H9 (cell line): ENCODE data around the gene CD248. TPM values are rescaled to one million over a fixed set of nuclear protein-coding genes. Genes with fewer than 3 reads are reported as not detected.
A peak's percentile ranks its signal among the peaks of the same experiment; 100 is the strongest.

ENCODE experiments used
- DNase-seq: peaks from one replicate; pipeline ENCODE4 v3.0.0-alpha.2; 2017
- H2AFZ ChIP-seq: one replicate; pipeline ENCODE4 v1.6.1; 2013; ENCODE audit warnings: mild to moderate bottlenecking, low read length, control low read depth, moderate library complexity
- H2AK5ac ChIP-seq: 2 replicates; pipeline ENCODE4 v1.6.1; 2013; ENCODE audit warnings: low read length, control low read depth, mixed read lengths; ENCODE audit not compliant: insufficient read length
- H2BK120ac ChIP-seq: one replicate; pipeline ENCODE4 v1.6.1; 2013; ENCODE audit warnings: low read depth, mild to moderate bottlenecking, low read length, control low read depth, inconsistent platforms; ENCODE audit not compliant: poor library complexity, severe bottlenecking
- H2BK12ac ChIP-seq: 2 replicates; pipeline ENCODE4 v1.6.1; 2013; ENCODE audit warnings: low read length, control low read depth, mixed read lengths, low read depth; ENCODE audit not compliant: insufficient read length
- H2BK15ac ChIP-seq: 2 replicates; pipeline ENCODE4 v1.6.1; 2013; ENCODE audit warnings: low read depth, low read length, control low read depth
- H2BK20ac ChIP-seq: one replicate; pipeline ENCODE4 v1.6.1; 2013; ENCODE audit warnings: low read depth, mild to moderate bottlenecking, low read length, control low read depth, inconsistent platforms; ENCODE audit not compliant: poor library complexity, severe bottlenecking
- H2BK5ac ChIP-seq: 2 replicates; pipeline ENCODE4 v1.6.1; 2013; ENCODE audit warnings: low read length, control low read depth, mixed read lengths; ENCODE audit not compliant: insufficient read length
- H3K14ac ChIP-seq: 2 replicates; pipeline ENCODE4 v1.6.1; 2013; ENCODE audit warnings: low read length, control low read depth; ENCODE audit not compliant: insufficient read depth
- H3K18ac ChIP-seq: 2 replicates; pipeline ENCODE4 v1.6.1; 2013; ENCODE audit warnings: low read depth, mild to moderate bottlenecking, mixed read lengths, low read length, control low read depth; ENCODE audit not compliant: insufficient read length
- H3K23ac ChIP-seq: 2 replicates; pipeline ENCODE4 v1.6.1; 2013; ENCODE audit warnings: low read length, control low read depth, mixed read lengths, low read depth; ENCODE audit not compliant: insufficient read length
- H3K23me2 ChIP-seq: 2 replicates; pipeline ENCODE4 v1.6.1; 2013; ENCODE audit warnings: low read depth, mild to moderate bottlenecking, mixed read lengths, low read length, control low read depth; ENCODE audit not compliant: insufficient read length, poor library complexity, severe bottlenecking
- H3K27ac ChIP-seq: 2 replicates; pipeline ENCODE4 v1.5.1; 2013; ENCODE audit warnings: low read length, control low read depth, mixed read lengths, low read depth; ENCODE audit not compliant: insufficient read length
- H3K27me3 ChIP-seq: 2 replicates; pipeline ENCODE4 v1.6.1; 2013; ENCODE audit warnings: low read length, control low read depth, inconsistent platforms; ENCODE audit not compliant: insufficient read depth
- H3K4ac ChIP-seq: 2 replicates; pipeline ENCODE4 v1.6.1; 2013; ENCODE audit warnings: low read depth, mild to moderate bottlenecking, control low read depth, inconsistent platforms, low read length, moderate library complexity
- H3K4me1 ChIP-seq: 2 replicates; pipeline ENCODE4 v1.6.1; 2013; ENCODE audit warnings: low read length, control low read depth, inconsistent platforms; ENCODE audit not compliant: insufficient read depth
- H3K4me2 ChIP-seq: 2 replicates; pipeline ENCODE4 v1.6.1; 2013; ENCODE audit warnings: low read length, control low read depth, mixed read lengths; ENCODE audit not compliant: insufficient read length, insufficient read depth
- H3K56ac ChIP-seq: 2 replicates; pipeline ENCODE4 v1.6.1; 2013; ENCODE audit warnings: low read depth, mild to moderate bottlenecking, mixed read lengths, low read length, control low read depth; ENCODE audit not compliant: insufficient read length
- H3K79me1 ChIP-seq: 2 replicates; pipeline ENCODE4 v1.6.1; 2013; ENCODE audit warnings: low read depth, mild to moderate bottlenecking, moderate library complexity, low read length, control low read depth, inconsistent platforms; ENCODE audit not compliant: insufficient read depth, poor library complexity, severe bottlenecking
- H3K79me2 ChIP-seq: 2 replicates; pipeline ENCODE4 v1.6.1; 2013; ENCODE audit warnings: low read length, control low read depth, inconsistent platforms; ENCODE audit not compliant: insufficient read depth
- H3K9ac ChIP-seq: 2 replicates; pipeline ENCODE4 v1.6.1; 2013; ENCODE audit warnings: low read length, control low read depth, mixed read lengths; ENCODE audit not compliant: insufficient read length; ENCODE audit errors: extremely low read depth
- H3K9me3 ChIP-seq: one replicate; pipeline ENCODE4 v1.6.1; 2013; ENCODE audit warnings: low read depth, low read length, inconsistent platforms; ENCODE audit not compliant: control insufficient read depth
- H3T11ph ChIP-seq: one replicate; pipeline ENCODE4 v1.6.1; 2013; ENCODE audit warnings: mild to moderate bottlenecking, low read length, control low read depth, inconsistent platforms
- H4K20me1 ChIP-seq: one replicate; pipeline ENCODE4 v1.6.1; 2013; ENCODE audit not compliant: control insufficient read depth, insufficient read length, insufficient read depth
- H4K5ac ChIP-seq: 2 replicates; pipeline ENCODE4 v1.6.1; 2013; ENCODE audit warnings: low read depth, mild to moderate bottlenecking, mixed read lengths, low read length, control low read depth; ENCODE audit not compliant: insufficient read length
- H4K8ac ChIP-seq: replicated peaks from 2 replicates; pipeline ENCODE4 v1.6.1; 2013; ENCODE audit warnings: low read length, control low read depth, mixed read lengths, low read depth; ENCODE audit not compliant: insufficient read length
- H4K91ac ChIP-seq: 2 replicates; pipeline ENCODE4 v1.6.1; 2013; ENCODE audit warnings: low read depth, mild to moderate bottlenecking, moderate library complexity, mixed read lengths, low read length, control low read depth; ENCODE audit not compliant: insufficient read length
- H3K27ac Mint-ChIP-seq, 3 experiments: 2 replicates in 2 of 3; 3 replicates in 1 of 3; pipeline ENCODE4 v1.8.0; 2020 to 2021; ENCODE audit warnings: mixed read lengths in 3 of 3, mild to moderate bottlenecking in 1 of 3, moderate library complexity in 1 of 3
- H3K27me3 Mint-ChIP-seq: 2 replicates; pipeline ENCODE4 v1.8.0; 2021; ENCODE audit warnings: low read depth, mild to moderate bottlenecking, moderate library complexity, mixed read lengths
- H3K36me3 Mint-ChIP-seq, 3 experiments: 2 replicates in 2 of 3; 3 replicates in 1 of 3; pipeline ENCODE4 v1.8.0; 2020 to 2021; ENCODE audit warnings: low read depth in 3 of 3, mixed read lengths in 3 of 3; ENCODE audit not compliant: insufficient read depth in 1 of 3
- H3K4me1 Mint-ChIP-seq, 2 experiments: 2 replicates each; pipeline ENCODE4 v1.8.0; 2020; ENCODE audit warnings: mixed read lengths in 2 of 2
- H3K4me3 Mint-ChIP-seq, 2 experiments: 2 replicates in 1 of 2; 3 replicates in 1 of 2; pipeline ENCODE4 v1.8.0; 2020 to 2021; ENCODE audit warnings: mild to moderate bottlenecking in 2 of 2, mixed read lengths in 2 of 2, moderate library complexity in 1 of 2
- H3K9me3 Mint-ChIP-seq, 2 experiments: 2 replicates in 1 of 2; 3 replicates in 1 of 2; pipeline ENCODE4 v1.8.0; 2020; ENCODE audit warnings: mild to moderate bottlenecking in 2 of 2, mixed read lengths in 2 of 2, moderate library complexity in 1 of 2
- WGBS: extraction: QIAGEN DNeasy Blood & Tissue Kit; methylation state at CpG from one replicate; pipeline ENCODE4 v1.1.7; 2013; ENCODE audit warnings: missing lambda C conversion rate, low lambda C conversion rate, mixed read lengths; ENCODE audit not compliant: insufficient read length; ENCODE audit errors: extremely low coverage; 5-methylcytosine and 5-hydroxymethylcytosine counted together
- total RNA-seq: library from RNA; stranded (reverse); gene quantifications from 2 replicates; pipeline ENCODE4 v1.2.1, GENCODE V29; 2021
- TF ChIP-seq, protein P1 (sequence below): fragments of 200-600 bp; sonication (generic); conservative IDR thresholded peaks from 3 replicates; pipeline ENCODE4 v1.8.0; 2021; ENCODE audit warnings: antibody characterized with exemption, mild to moderate bottlenecking

The CD248 gene
- total RNA-seq, 1 experiment from 2014 or later: 1.5 TPM

DNA sequence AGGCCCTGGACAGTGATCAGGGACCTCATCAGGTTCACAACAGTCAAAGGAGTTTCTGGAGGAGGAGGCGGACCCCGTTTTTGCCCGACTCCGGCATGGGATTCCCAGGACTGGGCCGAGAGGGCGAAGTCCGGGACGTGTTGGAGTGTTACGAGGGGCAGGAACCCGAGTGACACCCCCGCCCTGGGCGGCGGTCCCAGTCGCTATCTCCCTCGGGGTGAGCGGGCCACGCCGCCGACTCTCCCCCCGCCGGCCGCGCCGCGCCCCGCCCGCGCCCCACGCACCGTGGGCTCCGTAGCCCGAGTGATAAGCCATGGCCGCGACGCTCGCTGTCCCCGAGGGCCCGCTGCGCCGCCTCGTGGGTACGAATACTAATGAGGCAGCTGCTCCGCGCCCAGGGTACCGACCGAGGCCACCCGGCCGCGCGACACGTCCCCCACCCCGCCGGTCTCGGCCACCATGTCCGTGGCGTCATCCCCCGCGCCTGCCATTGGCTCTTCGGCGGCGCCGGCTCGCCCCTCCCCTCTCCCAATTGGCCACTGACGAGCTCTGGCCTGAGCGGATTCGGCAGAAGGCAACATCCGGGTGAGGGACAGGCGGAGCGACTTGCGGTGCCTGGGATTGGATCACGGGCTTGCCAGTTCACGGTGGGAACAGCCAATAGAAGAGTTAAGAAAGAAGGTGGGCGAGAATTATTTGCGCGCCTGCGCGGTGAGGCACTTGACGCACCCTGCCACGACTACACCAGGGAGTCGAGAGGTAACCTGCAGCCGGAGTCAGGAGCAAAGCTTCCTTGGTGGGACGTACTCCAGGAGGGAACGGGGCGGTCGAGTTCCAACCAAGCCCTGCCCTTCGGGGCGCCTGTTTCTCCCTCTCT, 27.9 kb downstream of the CD248 start, which contains the start of gene YIF1A:
TSS of gene YIF1A (minus strand) at position 473 of the 877 bp plus-strand sequence. CDS start at position 315, 158 bp downstream.
- Histone ChIP-seq H3K4me2 (peak within 1 kb of the TSS; percentile 93), H3K56ac (no peak within 1 kb of the TSS), H2BK12ac (no peak within 1 kb of the TSS), H3K18ac (no peak within 1 kb of the TSS), H2AFZ (no peak within 1 kb of the TSS), H3K27me3 (peaks cover 8% of the 10 kb centered on the region; the same call in 1 of the 2 replicates), H3K14ac (peak within 1 kb of the TSS; percentile 83), H2AK5ac (no peak within 1 kb of the TSS), H3K9me3 (no peaks in the 10 kb centered on the region), H3T11ph (no peak within 1 kb of the TSS), H3K79me2 (peaks cover 1% of the 10 kb centered on the region; the same call in 1 of the 2 replicates), H2BK5ac (no peak within 1 kb of the TSS), H2BK20ac (no peak within 1 kb of the TSS), H3K27ac (no peak within 1 kb of the TSS), H4K8ac (no peak within 1 kb of the TSS), H3K4ac (no peak within 1 kb of the TSS), H4K20me1 (no peaks in the 10 kb centered on the region), H3K79me1 (no peaks in the 10 kb centered on the region), H2BK15ac (no peak within 1 kb of the TSS), H4K5ac (no peak within 1 kb of the TSS), H3K9ac (peak within 1 kb of the TSS; percentile 72), H3K4me1 (peaks cover 6% of the 10 kb centered on the region), H3K23me2 (peaks cover 13% of the 10 kb centered on the region), H2BK120ac (no peak within 1 kb of the TSS), H4K91ac (no peak within 1 kb of the TSS), H3K23ac (no peak within 1 kb of the TSS)
- WGBS: no CpG with 5 or more reads among the region's 87 CpGs
- Mint-ChIP-seq H3K9me3 (no peaks in the 10 kb centered on the region; a peak in 1 of 5 replicates), H3K4me3 (peak within 1 kb of the TSS; percentile 86 to 91), H3K27me3 (peaks cover 37% of the 10 kb centered on the region), H3K4me1 (peaks cover 18 to 23% of the 10 kb centered on the region in 2 experiments), H3K36me3 (peaks cover 2 to 9% (median 6%) of the 10 kb centered on the region in 3 experiments; a peak in 6 of 7 replicates), H3K27ac (peak within 1 kb of the TSS; percentile 93 to 96 (median 95))
- TF ChIP-seq, protein P1, sequence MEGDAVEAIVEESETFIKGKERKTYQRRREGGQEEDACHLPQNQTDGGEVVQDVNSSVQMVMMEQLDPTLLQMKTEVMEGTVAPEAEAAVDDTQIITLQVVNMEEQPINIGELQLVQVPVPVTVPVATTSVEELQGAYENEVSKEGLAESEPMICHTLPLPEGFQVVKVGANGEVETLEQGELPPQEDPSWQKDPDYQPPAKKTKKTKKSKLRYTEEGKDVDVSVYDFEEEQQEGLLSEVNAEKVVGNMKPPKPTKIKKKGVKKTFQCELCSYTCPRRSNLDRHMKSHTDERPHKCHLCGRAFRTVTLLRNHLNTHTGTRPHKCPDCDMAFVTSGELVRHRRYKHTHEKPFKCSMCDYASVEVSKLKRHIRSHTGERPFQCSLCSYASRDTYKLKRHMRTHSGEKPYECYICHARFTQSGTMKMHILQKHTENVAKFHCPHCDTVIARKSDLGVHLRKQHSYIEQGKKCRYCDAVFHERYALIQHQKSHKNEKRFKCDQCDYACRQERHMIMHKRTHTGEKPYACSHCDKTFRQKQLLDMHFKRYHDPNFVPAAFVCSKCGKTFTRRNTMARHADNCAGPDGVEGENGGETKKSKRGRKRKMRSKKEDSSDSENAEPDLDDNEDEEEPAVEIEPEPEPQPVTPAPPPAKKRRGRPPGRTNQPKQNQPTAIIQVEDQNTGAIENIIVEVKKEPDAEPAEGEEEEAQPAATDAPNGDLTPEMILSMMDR: no peak
- DNase-seq: peak; percentile 100
